LNCAP (cell line): ENCODE results near the gene PLP2.

ENCODE experiments used
- CTCF ChIP-seq: fragments of 450-650 bp; IDR thresholded peaks from 2 replicates; pipeline ENCODE4 v1.5.1; 2017; ENCODE audit warnings: mild to moderate bottlenecking

The PLP2 gene, protein sequence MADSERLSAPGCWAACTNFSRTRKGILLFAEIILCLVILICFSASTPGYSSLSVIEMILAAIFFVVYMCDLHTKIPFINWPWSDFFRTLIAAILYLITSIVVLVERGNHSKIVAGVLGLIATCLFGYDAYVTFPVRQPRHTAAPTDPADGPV

DNA sequence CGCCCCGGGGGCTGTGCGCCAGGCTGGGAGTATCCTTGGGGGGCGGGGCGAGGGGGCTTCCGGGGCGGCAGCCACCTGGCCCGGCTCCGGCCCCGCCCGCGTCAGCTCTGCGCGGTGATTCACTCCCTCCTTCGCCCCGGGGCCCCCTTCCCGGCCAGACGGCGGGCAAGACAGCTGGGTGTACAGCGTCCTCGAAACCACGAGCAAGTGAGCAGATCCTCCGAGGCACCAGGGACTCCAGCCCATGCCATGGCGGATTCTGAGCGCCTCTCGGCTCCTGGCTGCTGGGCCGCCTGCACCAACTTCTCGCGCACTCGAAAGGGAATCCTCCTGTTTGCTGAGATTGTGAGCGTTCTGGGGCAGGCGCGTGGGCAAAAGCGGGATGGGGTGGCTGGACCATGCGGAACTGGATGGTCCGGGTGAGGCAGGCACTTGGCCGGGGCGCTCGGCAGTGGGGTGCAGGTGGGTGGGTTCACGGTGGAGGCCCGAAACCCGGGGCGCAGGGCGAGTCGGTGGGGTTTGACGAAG is at the start of gene PLP2:
PLP2 (plus strand) TSS at position 147 of the 528 bp plus-strand sequence; CDS start at position 250, 103 bp downstream.
- no peak for TF ChIP-seq CTCF

DNA sequence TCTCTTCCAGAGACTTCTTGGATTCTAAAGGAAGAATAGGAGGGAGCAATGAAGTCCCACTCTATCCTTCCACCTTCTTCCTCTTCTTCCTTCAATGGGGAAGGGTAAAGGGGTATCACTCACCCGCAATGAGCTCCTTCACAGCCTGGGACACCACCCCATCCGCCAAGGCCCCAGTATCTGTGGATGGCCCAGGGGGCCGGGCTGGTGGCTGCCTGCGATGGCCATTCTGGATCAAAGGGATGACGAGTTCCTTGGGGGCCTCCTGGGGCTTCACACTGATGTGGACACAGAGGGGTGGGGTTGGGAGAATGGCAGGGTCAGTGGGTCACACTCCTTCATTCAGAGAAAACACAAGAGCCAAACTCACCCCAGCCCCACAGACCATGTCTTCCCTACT is 49.2 kb upstream of the PLP2 start:
- TF ChIP-seq CTCF = no peak

GRCh38 chrX:49129427-49129826 is 42.3 kb upstream of the PLP2 start:
- TF ChIP-seq CTCF = no peak

GRCh38 chrX:49133759-49134158 is 37.9 kb upstream of the PLP2 start:
- TF ChIP-seq CTCF = no peak

- no peak for TF ChIP-seq CTCF
Measured at GRCh38 chrX:49137492-49137891, 34.2 kb upstream of the PLP2 start.

- no peak for TF ChIP-seq CTCF
Measured at GRCh38 chrX:49139713-49140112, 32.0 kb upstream of the PLP2 start.

GRCh38 chrX:49147282-49147681 is 24.4 kb upstream of the PLP2 start:
- no peak for TF ChIP-seq CTCF

- no peak for TF ChIP-seq CTCF
Measured at GRCh38 chrX:49147936-49148335, 23.8 kb upstream of the PLP2 start.
